IMR-90 (cell line): ENCODE results near the gene MS4A15. TPM values are rescaled to one million over a fixed set of nuclear protein-coding genes. Genes with fewer than 3 reads are reported as not detected.

ENCODE experiments used
- ATAC-seq: fragments of 200-7000 bp; cut with Tn5 transposase; 2 replicates; pipeline ENCODE4 v1.9.1; 2020; ENCODE audit warnings: low read depth, mild to moderate bottlenecking, moderate library complexity
- BruUV-seq: library from RNA; stranded (reverse); fragments of 400-500 nt; replicated peaks from 2 replicates; lab custom pipeline; 2021; lab: Mats Ljungman, UMichigan
- CTCF ChIA-PET: fragments of 300-600 bp; formaldehyde crosslinking; extraction: SDS; loops from one replicate; lab custom pipeline; 2021; ENCODE audit warnings: antibody characterized with exemption; lab: Yijun Ruan, JAX
- POLR2A ChIA-PET: fragments of 300-600 bp; sonication (Branson Sonifier 250); formaldehyde crosslinking; loops from one replicate; lab custom pipeline; 2022; ENCODE audit warnings: antibody characterized with exemption; ENCODE audit not compliant: unreplicated experiment; lab: Charles Lee
- DNase-seq: peaks from one replicate; pipeline ENCODE4 v3.0.0; 2013
- H2AFZ ChIP-seq: replicated peaks from 2 replicates; pipeline ENCODE3; 2013; ENCODE audit warnings: low read length, mild to moderate bottlenecking; ENCODE audit not compliant: poor library complexity
- H2AK5ac ChIP-seq: 2 replicates; pipeline ENCODE4 v1.6.1; 2013; ENCODE audit warnings: low read depth, low read length, inconsistent platforms
- H2AK9ac ChIP-seq: replicated peaks from 2 replicates; pipeline ENCODE3; 2013; ENCODE audit warnings: mild to moderate bottlenecking, low read depth, low read length, moderate library complexity; ENCODE audit not compliant: poor library complexity
- H2BK120ac ChIP-seq: 2 replicates; pipeline ENCODE4 v1.6.1; 2013; ENCODE audit warnings: low read depth, low read length, inconsistent platforms
- H2BK15ac ChIP-seq: 3 replicates; pipeline ENCODE4 v1.6.1; 2013; ENCODE audit warnings: low read depth, low read length, inconsistent platforms
- H2BK20ac ChIP-seq: 2 replicates; pipeline ENCODE4 v1.6.1; 2013; ENCODE audit warnings: low read depth, mild to moderate bottlenecking, inconsistent platforms, low read length, moderate library complexity
- H2BK5ac ChIP-seq: 2 replicates; pipeline ENCODE4 v1.6.1; 2013; ENCODE audit warnings: mild to moderate bottlenecking, low read depth, low read length, inconsistent platforms; ENCODE audit not compliant: poor library complexity, severe bottlenecking
- H3K14ac ChIP-seq: replicated peaks from 2 replicates; pipeline ENCODE4 v1.6.1; 2013; ENCODE audit warnings: low read depth, low read length, inconsistent platforms
- H3K18ac ChIP-seq: 2 replicates; pipeline ENCODE4 v1.6.1; 2013; ENCODE audit warnings: low read depth, low read length, control low read depth
- H3K23ac ChIP-seq: 2 replicates; pipeline ENCODE4 v1.6.1; 2013; ENCODE audit warnings: low read depth, low read length, inconsistent platforms
- H3K27ac ChIP-seq: 2 replicates; pipeline ENCODE4 v1.5.1; 2013; ENCODE audit warnings: mild to moderate bottlenecking, control low read depth, low read length; ENCODE audit not compliant: insufficient read depth
- H3K27me3 ChIP-seq: 2 replicates; pipeline ENCODE4 v1.6.1; 2013; ENCODE audit warnings: low read length; ENCODE audit not compliant: control insufficient read depth, insufficient read depth
- H3K36me3 ChIP-seq: 2 replicates; pipeline ENCODE4 v1.6.1; 2013; ENCODE audit warnings: low read length, mixed read lengths; ENCODE audit not compliant: control insufficient read depth, insufficient read depth
- H3K4ac ChIP-seq: 2 replicates; pipeline ENCODE4 v1.6.1; 2013; ENCODE audit warnings: low read depth, low read length, inconsistent platforms
- H3K4me1 ChIP-seq: 2 replicates; pipeline ENCODE4 v1.6.1; 2013; ENCODE audit warnings: low read length, mixed read lengths; ENCODE audit not compliant: control insufficient read depth, insufficient read depth
- H3K4me2 ChIP-seq: 2 replicates; pipeline ENCODE4 v1.6.1; 2013; ENCODE audit warnings: low read depth, mild to moderate bottlenecking, control low read depth, low read length, moderate library complexity
- H3K4me3 ChIP-seq: 2 replicates; pipeline ENCODE4 v1.5.1; 2013; ENCODE audit warnings: low read depth, mild to moderate bottlenecking, control low read depth, low read length, moderate library complexity; ENCODE audit not compliant: insufficient read depth
- H3K56ac ChIP-seq: 2 replicates; pipeline ENCODE4 v1.6.1; 2013; ENCODE audit warnings: low read length, inconsistent platforms; ENCODE audit not compliant: insufficient read depth; ENCODE audit errors: extremely low read depth
- H3K79me1 ChIP-seq, 2 experiments: 2 replicates each; pipeline ENCODE4 v1.6.1; 2013; ENCODE audit warnings: low read length in 2 of 2, inconsistent platforms in 1 of 2, low read depth in 1 of 2
- H3K9ac ChIP-seq: 2 replicates; pipeline ENCODE4 v1.6.1; 2013; ENCODE audit warnings: low read depth, low read length, control low read depth
- H3K9me1 ChIP-seq: 2 replicates; pipeline ENCODE4 v1.6.1; 2013; ENCODE audit warnings: low read length, inconsistent platforms; ENCODE audit not compliant: insufficient read depth
- H3K9me3 ChIP-seq: 2 replicates; pipeline ENCODE4 v1.6.1; 2013; ENCODE audit warnings: low read length; ENCODE audit not compliant: control insufficient read depth, insufficient read depth
- H4K20me1 ChIP-seq: 2 replicates; pipeline ENCODE4 v1.6.1; 2013; ENCODE audit warnings: low read length, inconsistent platforms; ENCODE audit not compliant: insufficient read depth
- H4K5ac ChIP-seq: 2 replicates; pipeline ENCODE4 v1.6.1; 2013; ENCODE audit warnings: mild to moderate bottlenecking, low read depth, low read length, control low read depth
- H4K8ac ChIP-seq, 2 experiments: 2 replicates each; pipeline ENCODE4 v1.6.1; 2013; ENCODE audit warnings: low read depth in 2 of 2, low read length in 2 of 2, control low read depth in 1 of 2, inconsistent platforms in 1 of 2
- H4K91ac ChIP-seq: 2 replicates; pipeline ENCODE4 v1.6.1; 2013; ENCODE audit warnings: low read depth, low read length, inconsistent platforms; ENCODE audit not compliant: insufficient read depth
- BHLHE40 ChIP-seq: fragments of 150-350 bp; IDR thresholded peaks from 2 replicates; pipeline ENCODE4 v1.6.1; 2016; ENCODE audit warnings: mild to moderate bottlenecking, low read depth, low read length
- CEBPB ChIP-seq: IDR thresholded peaks from 2 replicates; pipeline ENCODE4 v1.6.1; 2012; ENCODE audit warnings: low read depth, low read length, improper control_type of control experiment
- CHD1 ChIP-seq: IDR thresholded peaks from 2 replicates; pipeline ENCODE4 v1.6.1; 2012; ENCODE audit warnings: low read depth, low read length, improper control_type of control experiment
- CTCF ChIP-seq: conservative IDR thresholded peaks from 2 replicates; pipeline ENCODE4 v1.5.1; 2012; ENCODE audit warnings: mild to moderate bottlenecking, low read depth, low read length, improper control_type of control experiment
- ELK1 ChIP-seq: fragments of 150-350 bp; IDR thresholded peaks from 2 replicates; pipeline ENCODE4 v1.6.1; 2016; ENCODE audit warnings: low read depth, mild to moderate bottlenecking, low read length, moderate library complexity, borderline replicate concordance
- FOS ChIP-seq: fragments of 150-350 bp; IDR thresholded peaks from 2 replicates; pipeline ENCODE4 v1.6.1; 2016; ENCODE audit warnings: low read depth, low read length
- MAFK ChIP-seq: IDR thresholded peaks from 2 replicates; pipeline ENCODE4 v1.6.1; 2012; ENCODE audit warnings: low read depth, low read length, improper control_type of control experiment
- MAZ ChIP-seq: IDR thresholded peaks from 2 replicates; pipeline ENCODE4 v1.6.1; 2012; ENCODE audit warnings: low read depth, mild to moderate bottlenecking, low read length, improper control_type of control experiment, moderate library complexity, borderline replicate concordance
- MXI1 ChIP-seq: IDR thresholded peaks from 2 replicates; pipeline ENCODE4 v1.6.1; 2012; ENCODE audit warnings: low read depth, mild to moderate bottlenecking, low read length, moderate library complexity, borderline replicate concordance
- NFE2L2 ChIP-seq: fragments of 150-350 bp; IDR thresholded peaks from 2 replicates; pipeline ENCODE4 v1.6.1; 2016; ENCODE audit warnings: low read depth, mild to moderate bottlenecking, low read length
- POLR2A ChIP-seq: IDR thresholded peaks from 2 replicates; pipeline ENCODE4 v1.6.1; 2012; ENCODE audit warnings: mild to moderate bottlenecking, low read depth, low read length
- RAD21 ChIP-seq: IDR thresholded peaks from 2 replicates; pipeline ENCODE4 v1.6.1; 2012; ENCODE audit warnings: low read length, improper control_type of control experiment
- RCOR1 ChIP-seq: IDR thresholded peaks from 2 replicates; pipeline ENCODE4 v1.6.1; 2012; ENCODE audit warnings: mild to moderate bottlenecking, low read length, improper control_type of control experiment; ENCODE audit not compliant: insufficient replicate concordance
- RFX5 ChIP-seq: IDR thresholded peaks from 2 replicates; pipeline ENCODE4 v1.8.0; 2012; ENCODE audit warnings: low read depth, mild to moderate bottlenecking, low read length, moderate library complexity
- SMC3 ChIP-seq: fragments of 150-350 bp; IDR thresholded peaks from 2 replicates; pipeline ENCODE4 v1.6.1; 2016; ENCODE audit warnings: low read depth, mild to moderate bottlenecking, antibody characterized with exemption, low read length, moderate library complexity
- USF2 ChIP-seq: fragments of 150-350 bp; IDR thresholded peaks from 2 replicates; pipeline ENCODE4 v1.6.1; 2017; ENCODE audit warnings: mild to moderate bottlenecking, antibody characterized with exemption, low read length, low read depth
- WGBS, 2 experiments: methylation state at CpG; one replicate each; pipeline versions ENCODE4 v1.1.5 to v1.1.7; 2013; ENCODE audit warnings: missing lambda C conversion rate in 2 of 2; ENCODE audit not compliant: insufficient read length in 1 of 2; ENCODE audit errors: extremely low coverage in 2 of 2; 5-methylcytosine and 5-hydroxymethylcytosine counted together
- dilution Hi-C: fragments of 300-500 bp; cut with HindIII; formaldehyde crosslinking; loops from one replicate; pipeline ENCODE4 v1.14.3; 2018; ENCODE audit warnings: low sequenced_read_pairs; ENCODE audit not compliant: unreplicated experiment
- in situ Hi-C: fragments of 300-500 bp; cut with MboI; formaldehyde crosslinking; loops from 3 replicates; pipeline ENCODE4 v1.14.3; 2019; ENCODE audit warnings: low sequenced_read_pairs, inconsistent platforms, mixed read lengths
- intact Hi-C: fragments of 100-400 bp; cut with micrococcal nuclease; formaldehyde crosslinking; loops from 2 replicates; pipeline ENCODE4 v1.10.0; 2022
- polyA plus RNA-seq, 3 experiments: library from polyadenylated mRNA; depleted of rRNA; stranded (reverse); fragments of >200 nt; gene quantifications; 2 replicates each; pipeline ENCODE4 v1.2.3, GENCODE V29; 2012; ENCODE audit warnings: low replicate concordance in 1 of 3
- total RNA-seq: library from RNA; depleted of rRNA; stranded (reverse); fragments of >200 nt; gene quantifications from 2 replicates; pipeline ENCODE4 v1.2.3, GENCODE V29; 2012

MS4A15 gene
- total and polyA plus RNA-seq, 2 of the 4 experiments (the other 2 are of a cell fraction), result not detected

- ATAC-seq, result no peak
- WGBS, 2 experiments, result 38% methylated on average over 3 of the region's 7 CpGs; no CpG with 5 or more reads in 1 of the 2 experiments
- DNase-seq, result no peak
Measured at GRCh38 chr11:60803273-60803936, 46.7 kb downstream of the MS4A15 start.

More at GRCh38 chr11:60803273-60803936, 46.7 kb downstream of the MS4A15 start:
- Histone ChIP-seq H2AFZ (no peak overlapping the region), H4K91ac (no peak overlapping the region), H3K18ac (no peak overlapping the region), H3K4ac (no peak overlapping the region), H3K9me1 (no peaks in the 10 kb centered on the region), H2BK5ac (no peak overlapping the region), H3K27ac (no peak overlapping the region), H4K8ac (no peak overlapping the region), H3K4me2 (no peak overlapping the region), H2BK20ac (no peak overlapping the region), H2BK15ac (no peak overlapping the region), H4K20me1 (no peaks in the 10 kb centered on the region), H3K56ac (no peak overlapping the region), H3K79me1 (no peaks in the 10 kb centered on the region), H3K36me3 (no peaks in the 10 kb centered on the region), H3K9me3 (no peaks in the 10 kb centered on the region), H2AK9ac (no peak overlapping the region), H2BK120ac (no peak overlapping the region), H3K23ac (no peak overlapping the region), H2AK5ac (no peak overlapping the region), H3K4me1 (no peaks in the 10 kb centered on the region), H3K14ac (no peak overlapping the region), H3K9ac (no peak overlapping the region), H3K4me3 (no peak overlapping the region), H4K5ac (no peak overlapping the region), H3K27me3 (peaks cover 22% of the 10 kb centered on the region)
- TF ChIP-seq BHLHE40 (no peak), RAD21 (no peak), MXI1 (no peak), ELK1 (no peak), CEBPB (no peak), FOS (no peak), RCOR1 (no peak), MAFK (no peak), USF2 (no peak), CHD1 (no peak), MAZ (no peak), NFE2L2 (no peak), POLR2A (no peak), SMC3 (no peak), CTCF (no peak), RFX5 (no peak)
- in situ Hi-C loops (no loop called here), dilution Hi-C loops (no loop called here), intact Hi-C loops (no loop called here)
- ChIA-PET CTCF (interaction anchor here (0.6 kb wide), 1 partner anchor 1194 kb away, joined by 3 read pairs; no protein-coding TSS in a partner anchor), POLR2A (no interaction called here)
- BruUV-seq, result no TSS peak
